Panc1 (cell line): ENCODE data around the gene GLS. TPM values are rescaled to one million over a fixed set of nuclear protein-coding genes. Genes with fewer than 3 reads are reported as not detected.

Experiments used
- ATAC-seq: fragments of 200-7000 bp; cut with Tn5 transposase; 2 replicates; pipeline ENCODE4 v1.9.1; 2020; ENCODE audit warnings: mild to moderate bottlenecking, moderate library complexity
- BruUV-seq: library from RNA; stranded (reverse); fragments of 400-500 nt; replicated peaks from 2 replicates; lab custom pipeline; 2021; lab: Mats Ljungman, UMichigan
- CTCF ChIA-PET: fragments of 300-600 bp; sonication (Branson Sonifier 250); formaldehyde crosslinking; loops from one replicate; lab custom pipeline; 2022; ENCODE audit warnings: antibody characterized with exemption; lab: Charles Lee
- POLR2A ChIA-PET: fragments of 300-600 bp; sonication (Branson Sonifier 250); formaldehyde crosslinking; loops from one replicate; lab custom pipeline; 2022; ENCODE audit warnings: antibody characterized with exemption; lab: Charles Lee
- DNase-seq: peaks from one replicate; pipeline ENCODE4 v3.0.0-alpha.2; 2010; ENCODE audit warnings: low read depth, low spot score
- H3K27ac ChIP-seq: 2 replicates; pipeline ENCODE4 v1.5.1; 2011; ENCODE audit warnings: mild to moderate bottlenecking, low read length, inconsistent platforms
- H3K27me3 ChIP-seq: fragments of 200-500 bp; sonication (Bioruptor generic); 2 replicates; pipeline ENCODE4 v1.6.0; 2014; ENCODE audit warnings: low read length, inconsistent platforms; ENCODE audit not compliant: control insufficient read depth, insufficient read depth
- H3K36me3 ChIP-seq: fragments of 200-500 bp; sonication (Bioruptor generic); 2 replicates; pipeline ENCODE4 v1.5.1; 2014; ENCODE audit warnings: inconsistent platforms, mild to moderate bottlenecking, low read length, moderate library complexity; ENCODE audit not compliant: control insufficient read depth, insufficient read depth
- H3K4me1 ChIP-seq: 2 replicates; pipeline ENCODE4 v1.5.1; 2011; ENCODE audit warnings: inconsistent platforms, mild to moderate bottlenecking, low read length, moderate library complexity; ENCODE audit not compliant: control insufficient read depth, insufficient read depth
- H3K4me3 ChIP-seq, 2 experiments: 2 replicates each; pipeline ENCODE4 v1.5.1; 2011 to 2012; ENCODE audit warnings: low read depth in 2 of 2, low read length in 2 of 2, mild to moderate bottlenecking in 2 of 2, inconsistent platforms in 1 of 2, moderate library complexity in 1 of 2
- H3K9me3 ChIP-seq: fragments of 200-500 bp; sonication (Bioruptor generic); 2 replicates; pipeline ENCODE4 v1.5.1; 2014; ENCODE audit warnings: low read depth, mild to moderate bottlenecking, inconsistent platforms, low read length, moderate library complexity; ENCODE audit not compliant: control insufficient read depth, insufficient read depth
- SIN3A ChIP-seq: IDR thresholded peaks from 2 replicates; pipeline ENCODE4 v1.6.1; 2012; ENCODE audit warnings: low read depth, mild to moderate bottlenecking, low read length, moderate library complexity, borderline replicate concordance; ENCODE audit not compliant: insufficient read depth
- TCF7L2 ChIP-seq: IDR thresholded peaks from 2 replicates; pipeline ENCODE4 v1.6.1; 2011; ENCODE audit warnings: mild to moderate bottlenecking, low read depth, low read length, inconsistent platforms
- in situ Hi-C: cut with HindIII; loops from 2 replicates; pipeline ENCODE4 v1.10.0; 2016; ENCODE audit warnings: low sequenced_read_pairs, low pct_unique_long_range_greater_than_20kb
- intact Hi-C: fragments of 100-400 bp; cut with micrococcal nuclease; formaldehyde crosslinking; loops from one replicate; pipeline ENCODE4 v1.10.0; 2022; ENCODE audit not compliant: unreplicated experiment
- total RNA-seq: library from RNA; stranded (reverse); gene quantifications from one replicate; pipeline ENCODE4 v1.2.1, GENCODE V29; 2021; ENCODE audit not compliant: unreplicated experiment
- TF ChIP-seq, protein P1 (sequence below), 2 experiments: IDR thresholded peaks; 2 replicates each; pipeline ENCODE4 v1.6.1; 2011 to 2012; ENCODE audit warnings: low read depth in 2 of 2, control low read depth in 1 of 2, low read length in 1 of 2, mild to moderate bottlenecking in 1 of 2, moderate library complexity in 1 of 2; ENCODE audit not compliant: insufficient read depth in 1 of 2
- TF ChIP-seq, protein P2 (sequence below): fragments of 450-650 bp; IDR thresholded peaks from 2 replicates; pipeline ENCODE4 v1.5.1; 2017; ENCODE audit warnings: mild to moderate bottlenecking

Gene GLS
- total RNA-seq, 1 experiment from 2014 or later: 93.9 TPM

DNA sequence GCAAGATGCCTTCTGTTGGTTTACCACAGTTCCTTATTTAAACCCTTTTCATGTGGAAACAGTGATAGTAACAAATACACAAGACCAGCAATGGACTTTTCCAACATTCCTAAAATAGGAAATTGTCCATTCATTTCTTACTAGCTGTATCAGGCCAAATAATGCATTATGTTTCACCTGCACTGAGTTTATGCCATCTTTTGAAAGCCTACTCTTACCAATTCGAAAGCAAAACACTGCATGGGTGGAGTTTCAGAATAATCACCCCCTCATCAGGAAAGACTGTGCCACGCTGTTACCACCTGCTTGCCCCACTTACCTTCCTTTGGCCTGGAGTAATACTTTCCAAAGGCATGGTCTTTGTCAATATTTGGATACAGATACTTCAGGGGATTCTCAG lies 95.9 kb downstream of the GLS start:
- POLR2A ChIA-PET: no interaction called here
- no peak for DNase-seq
- CTCF ChIA-PET: no interaction called here
- intact Hi-C loops (no loop called here), in situ Hi-C loops (no loop called here)
- H3K27me3 ChIP-seq: no peaks in the 10 kb centered on the region
- BruUV-seq: no TSS peak
- TF ChIP-seq, protein P1, sequence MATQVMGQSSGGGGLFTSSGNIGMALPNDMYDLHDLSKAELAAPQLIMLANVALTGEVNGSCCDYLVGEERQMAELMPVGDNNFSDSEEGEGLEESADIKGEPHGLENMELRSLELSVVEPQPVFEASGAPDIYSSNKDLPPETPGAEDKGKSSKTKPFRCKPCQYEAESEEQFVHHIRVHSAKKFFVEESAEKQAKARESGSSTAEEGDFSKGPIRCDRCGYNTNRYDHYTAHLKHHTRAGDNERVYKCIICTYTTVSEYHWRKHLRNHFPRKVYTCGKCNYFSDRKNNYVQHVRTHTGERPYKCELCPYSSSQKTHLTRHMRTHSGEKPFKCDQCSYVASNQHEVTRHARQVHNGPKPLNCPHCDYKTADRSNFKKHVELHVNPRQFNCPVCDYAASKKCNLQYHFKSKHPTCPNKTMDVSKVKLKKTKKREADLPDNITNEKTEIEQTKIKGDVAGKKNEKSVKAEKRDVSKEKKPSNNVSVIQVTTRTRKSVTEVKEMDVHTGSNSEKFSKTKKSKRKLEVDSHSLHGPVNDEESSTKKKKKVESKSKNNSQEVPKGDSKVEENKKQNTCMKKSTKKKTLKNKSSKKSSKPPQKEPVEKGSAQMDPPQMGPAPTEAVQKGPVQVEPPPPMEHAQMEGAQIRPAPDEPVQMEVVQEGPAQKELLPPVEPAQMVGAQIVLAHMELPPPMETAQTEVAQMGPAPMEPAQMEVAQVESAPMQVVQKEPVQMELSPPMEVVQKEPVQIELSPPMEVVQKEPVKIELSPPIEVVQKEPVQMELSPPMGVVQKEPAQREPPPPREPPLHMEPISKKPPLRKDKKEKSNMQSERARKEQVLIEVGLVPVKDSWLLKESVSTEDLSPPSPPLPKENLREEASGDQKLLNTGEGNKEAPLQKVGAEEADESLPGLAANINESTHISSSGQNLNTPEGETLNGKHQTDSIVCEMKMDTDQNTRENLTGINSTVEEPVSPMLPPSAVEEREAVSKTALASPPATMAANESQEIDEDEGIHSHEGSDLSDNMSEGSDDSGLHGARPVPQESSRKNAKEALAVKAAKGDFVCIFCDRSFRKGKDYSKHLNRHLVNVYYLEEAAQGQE (IDR thresholded peaks at IDR 0.05; ENCODE audit: insufficient read depth in 1 of 2, low read depth in 2 of 2, low read length in 1 of 2): no peak
- TF ChIP-seq TCF7L2: no peak
- TF ChIP-seq, protein P2, sequence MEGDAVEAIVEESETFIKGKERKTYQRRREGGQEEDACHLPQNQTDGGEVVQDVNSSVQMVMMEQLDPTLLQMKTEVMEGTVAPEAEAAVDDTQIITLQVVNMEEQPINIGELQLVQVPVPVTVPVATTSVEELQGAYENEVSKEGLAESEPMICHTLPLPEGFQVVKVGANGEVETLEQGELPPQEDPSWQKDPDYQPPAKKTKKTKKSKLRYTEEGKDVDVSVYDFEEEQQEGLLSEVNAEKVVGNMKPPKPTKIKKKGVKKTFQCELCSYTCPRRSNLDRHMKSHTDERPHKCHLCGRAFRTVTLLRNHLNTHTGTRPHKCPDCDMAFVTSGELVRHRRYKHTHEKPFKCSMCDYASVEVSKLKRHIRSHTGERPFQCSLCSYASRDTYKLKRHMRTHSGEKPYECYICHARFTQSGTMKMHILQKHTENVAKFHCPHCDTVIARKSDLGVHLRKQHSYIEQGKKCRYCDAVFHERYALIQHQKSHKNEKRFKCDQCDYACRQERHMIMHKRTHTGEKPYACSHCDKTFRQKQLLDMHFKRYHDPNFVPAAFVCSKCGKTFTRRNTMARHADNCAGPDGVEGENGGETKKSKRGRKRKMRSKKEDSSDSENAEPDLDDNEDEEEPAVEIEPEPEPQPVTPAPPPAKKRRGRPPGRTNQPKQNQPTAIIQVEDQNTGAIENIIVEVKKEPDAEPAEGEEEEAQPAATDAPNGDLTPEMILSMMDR: no peak
- H3K4me1 ChIP-seq: no peaks in the 10 kb centered on the region
- H3K27ac ChIP-seq: no peak overlapping the region
- ATAC-seq: no peak
- H3K9me3 ChIP-seq: no peaks in the 10 kb centered on the region
- peaks cover 53% of the 10 kb centered on the region for H3K36me3 ChIP-seq
- H3K4me3 ChIP-seq: no peak overlapping the region

DNA sequence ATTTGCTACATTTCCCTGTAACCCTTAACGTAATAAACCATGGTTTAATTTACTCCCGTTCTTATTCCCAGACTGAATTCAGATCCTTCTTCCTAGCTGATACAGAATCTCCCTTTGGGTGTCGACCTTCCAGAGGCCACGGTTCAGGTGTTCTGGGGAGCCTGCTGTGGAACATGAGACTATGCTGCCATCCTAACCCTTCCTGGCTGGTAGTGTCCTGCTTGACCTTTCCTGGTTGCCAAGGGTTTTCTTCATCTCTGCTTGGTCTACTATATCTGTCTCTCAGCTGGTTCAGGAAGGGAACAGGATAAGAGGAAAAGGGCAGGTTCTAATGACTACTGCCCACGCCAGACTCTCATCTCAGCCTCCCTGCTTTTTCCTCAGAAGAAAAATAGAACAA lies 96.9 kb downstream of the GLS start:
- peaks cover 62% of the 10 kb centered on the region for H3K36me3 ChIP-seq
- TF ChIP-seq TCF7L2 (no peak), SIN3A (no peak)
- TF ChIP-seq, protein P1 (IDR thresholded peaks at IDR 0.05; ENCODE audit: insufficient read depth in 1 of 2, low read depth in 2 of 2, low read length in 1 of 2): no peak
- TF ChIP-seq, protein P2: no peak

More for the DNA sequence above, 96.9 kb downstream of the GLS start:
- no peaks in the 10 kb centered on the region for H3K27me3 ChIP-seq
- H3K9me3 ChIP-seq: no peaks in the 10 kb centered on the region
- ATAC-seq (no peak), DNase-seq (no peak)
- intact Hi-C loops: no loop called here
- H3K27ac ChIP-seq: no peak overlapping the region
- in situ Hi-C loops: no loop called here
- ChIA-PET POLR2A (no interaction called here), CTCF (no interaction called here)
- BruUV-seq: no TSS peak
- no peak overlapping the region for H3K4me3 ChIP-seq
- no peaks in the 10 kb centered on the region for H3K4me1 ChIP-seq
